GM12875 (cell line): Measurements from ENCODE around the gene VAV2.
A peak's percentile ranks its signal among the peaks of the same experiment; 100 is the strongest.
"Not testable (repeated sequence)": the region's sequence is repeated elsewhere in the genome, so short reads cannot be mapped to it uniquely, and the experiment has no call there.

ENCODE experiments used
- H3K4me3 ChIP-seq: one replicate; pipeline ENCODE4 v1.5.1; 2011; ENCODE audit warnings: low read depth, low read length, control low read depth
- TF ChIP-seq, protein P1 (sequence below): IDR thresholded peaks from 2 replicates; pipeline ENCODE4 v1.5.1; 2011; ENCODE audit warnings: low read depth, mild to moderate bottlenecking, control low read depth, inconsistent platforms, low read length, moderate library complexity, borderline replicate concordance; ENCODE audit not compliant: insufficient read depth

VAV2 gene

DNA sequence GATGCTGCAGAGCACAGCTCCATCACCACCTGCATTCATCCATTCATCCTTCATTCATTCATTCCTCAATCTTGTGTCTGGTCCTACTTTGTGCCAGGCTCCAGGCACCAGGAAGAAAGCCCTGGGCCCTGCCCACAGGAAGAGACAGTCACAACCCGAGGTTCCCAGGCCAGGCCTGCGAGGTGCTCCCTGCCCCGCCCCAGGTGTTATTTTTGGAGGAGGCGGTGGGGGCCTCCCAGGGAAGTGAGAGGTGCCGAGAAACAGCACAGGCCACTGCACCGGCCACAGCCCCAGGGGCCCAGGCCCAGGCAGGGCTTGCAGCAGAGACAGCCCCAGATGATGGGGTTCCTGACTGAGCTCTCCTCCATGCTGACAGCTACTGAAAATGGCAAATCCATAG is 33.4 kb downstream of the VAV2 start:
- TF ChIP-seq, protein P1, sequence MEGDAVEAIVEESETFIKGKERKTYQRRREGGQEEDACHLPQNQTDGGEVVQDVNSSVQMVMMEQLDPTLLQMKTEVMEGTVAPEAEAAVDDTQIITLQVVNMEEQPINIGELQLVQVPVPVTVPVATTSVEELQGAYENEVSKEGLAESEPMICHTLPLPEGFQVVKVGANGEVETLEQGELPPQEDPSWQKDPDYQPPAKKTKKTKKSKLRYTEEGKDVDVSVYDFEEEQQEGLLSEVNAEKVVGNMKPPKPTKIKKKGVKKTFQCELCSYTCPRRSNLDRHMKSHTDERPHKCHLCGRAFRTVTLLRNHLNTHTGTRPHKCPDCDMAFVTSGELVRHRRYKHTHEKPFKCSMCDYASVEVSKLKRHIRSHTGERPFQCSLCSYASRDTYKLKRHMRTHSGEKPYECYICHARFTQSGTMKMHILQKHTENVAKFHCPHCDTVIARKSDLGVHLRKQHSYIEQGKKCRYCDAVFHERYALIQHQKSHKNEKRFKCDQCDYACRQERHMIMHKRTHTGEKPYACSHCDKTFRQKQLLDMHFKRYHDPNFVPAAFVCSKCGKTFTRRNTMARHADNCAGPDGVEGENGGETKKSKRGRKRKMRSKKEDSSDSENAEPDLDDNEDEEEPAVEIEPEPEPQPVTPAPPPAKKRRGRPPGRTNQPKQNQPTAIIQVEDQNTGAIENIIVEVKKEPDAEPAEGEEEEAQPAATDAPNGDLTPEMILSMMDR: no peak
- H3K4me3 ChIP-seq: peak overlapping the region; percentile 49

GRCh38 chr9:133957772-133958171 is 34.4 kb downstream of the VAV2 start:
- H3K4me3 ChIP-seq: not testable (repeated sequence)

GRCh38 chr9:133957328-133957727 is 34.8 kb downstream of the VAV2 start:
- TF ChIP-seq, protein P1: no peak
- H3K4me3 ChIP-seq: peak overlapping the region; percentile 60

GRCh38 chr9:133956520-133957076 is 35.5 kb downstream of the VAV2 start:
- peak overlapping the region; percentile 60 for H3K4me3 ChIP-seq
- TF ChIP-seq, protein P1: no peak

- H3K4me3 ChIP-seq: peak overlapping the region; percentile 60
- TF ChIP-seq, protein P1: no peak
Observed at GRCh38 chr9:133955821-133956411, 36.2 kb downstream of the VAV2 start.

DNA sequence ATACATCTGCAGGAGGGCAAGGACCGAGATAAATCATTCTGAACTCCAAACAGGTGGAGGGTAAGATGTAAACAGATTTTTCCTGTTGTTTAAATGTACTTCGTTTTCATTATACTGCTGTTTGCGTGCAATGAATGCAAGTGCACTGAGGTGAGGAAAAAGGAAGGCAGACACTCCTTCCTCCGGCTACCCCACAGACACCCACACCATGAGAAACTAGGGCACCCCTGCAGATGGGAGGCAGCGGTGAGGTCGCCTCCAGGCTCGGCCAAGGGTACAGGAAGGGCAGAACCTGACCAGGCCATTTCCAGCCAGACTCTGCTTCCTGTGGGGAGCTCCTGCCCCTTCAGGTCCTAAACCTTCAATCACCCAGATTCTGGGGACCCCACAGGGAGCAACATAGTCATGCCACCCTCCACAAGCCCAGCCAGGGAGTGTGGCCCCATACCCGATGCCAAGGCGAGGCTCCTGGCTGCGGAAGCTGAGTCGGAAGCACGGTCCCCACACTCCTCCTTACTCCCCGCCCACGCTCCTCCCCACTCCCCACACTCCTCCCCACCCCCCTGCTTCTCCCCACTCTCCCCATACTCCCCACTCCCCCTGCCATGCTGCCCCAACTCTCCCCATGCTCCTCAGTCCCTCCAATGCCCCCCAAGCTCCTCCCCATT is 37.1 kb downstream of the VAV2 start:
- TF ChIP-seq, protein P1: no peak
- H3K4me3 ChIP-seq: peak overlapping the region; percentile 26

DNA sequence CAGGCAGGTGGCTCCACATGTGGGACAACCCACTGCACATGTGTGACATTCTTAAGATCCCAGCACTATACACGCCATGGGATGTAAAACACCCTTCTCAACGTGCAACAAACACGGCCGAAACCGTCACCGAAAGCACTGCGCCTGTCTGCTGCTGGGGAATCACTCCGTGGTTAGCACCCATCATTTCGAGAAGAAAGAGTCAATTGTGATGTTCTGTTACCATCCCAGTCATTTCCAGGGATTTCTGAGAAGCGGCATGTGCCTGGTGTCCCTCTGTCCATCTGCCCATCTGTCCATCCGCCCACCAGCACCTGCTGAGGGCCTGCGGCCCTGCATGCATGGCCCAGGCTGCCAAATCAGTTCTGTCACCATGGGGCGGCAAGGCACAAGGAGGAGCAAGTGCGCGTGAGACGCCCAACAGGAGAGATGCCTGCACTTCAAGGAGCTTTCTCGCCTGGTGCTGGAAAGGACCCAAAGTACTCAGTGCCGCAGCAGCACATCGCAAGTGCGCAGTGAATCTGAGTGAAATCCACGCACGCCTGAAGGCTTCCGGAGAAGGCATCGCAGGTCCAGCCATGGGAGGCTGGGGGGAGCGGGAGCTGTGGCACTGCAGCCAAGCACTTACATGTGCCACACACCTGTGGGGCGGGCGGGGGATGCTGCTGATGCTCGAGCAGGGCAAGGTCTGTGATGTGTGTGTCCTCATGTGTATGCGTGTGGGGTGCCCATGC is 38.0 kb downstream of the VAV2 start:
- no peak overlapping the region for H3K4me3 ChIP-seq
- TF ChIP-seq, protein P1: no peak
